SW 1271 (cell line): ENCODE measurements around the gene BCAN.
"Not testable (repeated sequence)": the region's sequence is repeated elsewhere in the genome, so short reads cannot be mapped to it uniquely, and the experiment has no call there.

Experiments
- DNase-seq, 2 experiments: peaks; one replicate each; lab custom pipeline; 2025; lab: John Stamatoyannopoulos, UW

The BCAN gene, protein sequence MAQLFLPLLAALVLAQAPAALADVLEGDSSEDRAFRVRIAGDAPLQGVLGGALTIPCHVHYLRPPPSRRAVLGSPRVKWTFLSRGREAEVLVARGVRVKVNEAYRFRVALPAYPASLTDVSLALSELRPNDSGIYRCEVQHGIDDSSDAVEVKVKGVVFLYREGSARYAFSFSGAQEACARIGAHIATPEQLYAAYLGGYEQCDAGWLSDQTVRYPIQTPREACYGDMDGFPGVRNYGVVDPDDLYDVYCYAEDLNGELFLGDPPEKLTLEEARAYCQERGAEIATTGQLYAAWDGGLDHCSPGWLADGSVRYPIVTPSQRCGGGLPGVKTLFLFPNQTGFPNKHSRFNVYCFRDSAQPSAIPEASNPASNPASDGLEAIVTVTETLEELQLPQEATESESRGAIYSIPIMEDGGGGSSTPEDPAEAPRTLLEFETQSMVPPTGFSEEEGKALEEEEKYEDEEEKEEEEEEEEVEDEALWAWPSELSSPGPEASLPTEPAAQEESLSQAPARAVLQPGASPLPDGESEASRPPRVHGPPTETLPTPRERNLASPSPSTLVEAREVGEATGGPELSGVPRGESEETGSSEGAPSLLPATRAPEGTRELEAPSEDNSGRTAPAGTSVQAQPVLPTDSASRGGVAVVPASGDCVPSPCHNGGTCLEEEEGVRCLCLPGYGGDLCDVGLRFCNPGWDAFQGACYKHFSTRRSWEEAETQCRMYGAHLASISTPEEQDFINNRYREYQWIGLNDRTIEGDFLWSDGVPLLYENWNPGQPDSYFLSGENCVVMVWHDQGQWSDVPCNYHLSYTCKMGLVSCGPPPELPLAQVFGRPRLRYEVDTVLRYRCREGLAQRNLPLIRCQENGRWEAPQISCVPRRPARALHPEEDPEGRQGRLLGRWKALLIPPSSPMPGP

DNA sequence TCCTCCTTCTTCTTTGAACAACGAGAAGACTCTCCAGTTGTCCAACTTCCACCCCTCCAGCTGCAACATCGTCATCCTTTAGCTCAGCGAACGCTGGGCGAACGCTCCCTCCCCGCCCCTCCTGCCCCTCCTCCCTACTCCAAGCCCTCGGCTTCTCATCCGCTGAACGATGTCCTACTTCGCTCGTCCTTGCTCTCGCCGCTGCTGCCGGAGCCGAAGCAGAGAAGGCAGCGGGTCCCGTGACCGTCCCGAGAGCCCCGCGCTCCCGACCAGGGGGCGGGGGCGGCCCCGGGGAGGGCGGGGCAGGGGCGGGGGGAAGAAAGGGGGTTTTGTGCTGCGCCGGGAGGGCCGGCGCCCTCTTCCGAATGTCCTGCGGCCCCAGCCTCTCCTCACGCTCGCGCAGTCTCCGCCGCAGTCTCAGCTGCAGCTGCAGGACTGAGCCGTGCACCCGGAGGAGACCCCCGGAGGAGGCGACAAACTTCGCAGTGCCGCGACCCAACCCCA, at the start of gene BCAN:
Gene BCAN, plus strand, starts transcription at position 357 of the 504 bp plus-strand sequence. CDS start 3,938 bp downstream, outside the sequence.
- no peak for DNase-seq

DNA sequence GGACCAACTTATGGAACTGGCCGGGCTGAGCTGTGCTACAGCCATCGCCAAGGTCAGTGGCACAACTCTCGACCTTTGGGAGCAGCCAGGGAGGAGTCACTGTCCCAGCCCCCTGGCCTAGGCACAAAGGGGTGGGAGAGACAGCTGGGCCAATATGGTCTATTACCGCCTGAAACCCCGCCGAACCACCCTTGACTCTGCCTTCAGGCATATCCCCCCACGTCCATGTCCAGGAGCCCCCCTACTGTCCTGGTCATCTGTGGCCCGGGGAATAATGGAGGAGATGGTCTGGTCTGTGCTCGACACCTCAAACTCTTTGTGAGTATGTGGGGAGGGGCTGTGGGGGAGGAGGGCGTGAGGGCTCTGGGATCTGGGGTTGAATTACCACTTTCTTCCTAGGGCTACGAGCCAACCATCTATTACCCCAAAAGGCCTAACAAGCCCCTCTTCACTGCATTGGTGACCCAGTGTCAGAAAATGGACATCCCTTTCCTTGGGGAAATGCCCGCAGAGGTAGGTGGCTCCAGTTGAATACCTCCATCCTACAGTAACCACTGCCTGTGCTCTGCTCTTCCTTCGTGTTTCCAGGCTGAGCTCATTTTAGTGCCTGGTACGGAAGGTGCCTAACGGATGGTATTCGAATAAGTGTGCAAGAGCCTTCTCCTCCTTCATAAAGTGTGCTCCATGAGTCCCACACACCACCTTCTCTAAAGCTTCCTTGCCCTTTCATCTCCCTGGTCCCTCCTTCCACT, 49.6 kb upstream of the BCAN start:
- DNase-seq: no peak

DNA sequence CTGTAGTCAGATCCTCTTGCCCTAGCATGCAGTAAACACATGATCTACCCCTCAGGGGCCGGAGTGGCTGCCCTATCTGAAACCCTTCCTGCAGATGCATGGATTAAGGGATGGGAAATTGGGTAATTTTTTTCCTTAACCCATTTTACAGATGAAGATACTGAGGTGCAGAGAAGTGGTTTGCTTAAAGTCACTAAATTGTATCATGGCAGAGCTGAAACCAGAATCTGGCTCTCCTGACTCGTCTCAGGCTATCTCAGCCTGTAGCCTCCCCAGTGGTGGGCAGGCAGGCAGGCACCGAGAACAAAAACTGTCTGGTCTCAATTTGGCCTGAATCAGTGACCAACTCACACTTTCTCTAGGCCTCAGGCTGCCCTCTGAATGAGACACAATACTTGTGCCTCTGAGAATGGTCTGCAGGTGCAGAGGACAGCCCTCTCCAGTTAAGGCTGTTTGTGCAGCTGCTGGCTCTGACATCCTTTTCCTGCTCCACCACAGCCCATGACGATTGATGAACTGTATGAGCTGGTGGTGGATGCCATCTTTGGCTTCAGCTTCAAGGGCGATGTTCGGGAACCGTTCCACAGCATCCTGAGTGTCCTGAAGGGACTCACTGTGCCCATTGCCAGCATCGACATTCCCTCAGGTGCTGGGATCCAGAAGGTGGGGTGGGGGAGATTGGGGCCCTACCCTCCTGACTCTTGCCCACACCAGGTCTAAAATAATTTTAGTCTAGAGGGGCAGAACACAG, 48.8 kb upstream of the BCAN start:
- no peak for DNase-seq

DNA sequence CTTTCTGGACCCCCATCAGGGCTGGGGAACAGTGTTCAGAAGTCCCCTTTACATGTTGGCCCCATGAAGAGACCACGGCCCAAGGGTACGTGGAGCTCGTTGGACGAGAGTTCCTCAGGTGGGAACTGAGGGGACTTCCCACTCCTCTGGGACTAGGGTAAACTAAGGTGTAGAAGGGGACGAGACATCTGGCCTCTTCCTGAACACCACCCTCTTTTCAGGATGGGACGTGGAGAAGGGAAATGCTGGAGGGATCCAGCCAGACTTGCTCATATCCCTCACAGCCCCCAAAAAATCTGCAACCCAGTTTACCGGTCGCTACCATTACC, 48.3 kb upstream of the BCAN start:
- DNase-seq: no peak

DNA sequence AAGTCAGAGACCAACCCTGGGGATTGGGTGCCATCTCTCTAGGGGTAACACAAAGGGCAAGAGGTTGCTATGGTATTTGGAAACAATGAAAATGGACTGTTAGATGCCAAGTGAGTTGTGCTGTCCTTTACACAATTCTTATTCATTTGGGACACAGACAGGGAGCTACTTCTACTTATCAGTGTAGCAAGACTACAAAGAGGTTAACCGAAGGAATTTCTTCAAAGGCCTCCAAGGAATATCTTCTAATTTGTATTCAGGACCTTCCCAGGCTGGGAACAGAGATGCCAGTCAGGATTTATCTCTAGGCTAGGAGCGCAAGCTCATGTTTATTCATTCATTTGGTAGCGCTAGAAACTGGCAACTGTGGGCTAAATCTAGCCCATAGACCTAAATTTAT, 47.7 kb upstream of the BCAN start:
- no peak for DNase-seq

DNA sequence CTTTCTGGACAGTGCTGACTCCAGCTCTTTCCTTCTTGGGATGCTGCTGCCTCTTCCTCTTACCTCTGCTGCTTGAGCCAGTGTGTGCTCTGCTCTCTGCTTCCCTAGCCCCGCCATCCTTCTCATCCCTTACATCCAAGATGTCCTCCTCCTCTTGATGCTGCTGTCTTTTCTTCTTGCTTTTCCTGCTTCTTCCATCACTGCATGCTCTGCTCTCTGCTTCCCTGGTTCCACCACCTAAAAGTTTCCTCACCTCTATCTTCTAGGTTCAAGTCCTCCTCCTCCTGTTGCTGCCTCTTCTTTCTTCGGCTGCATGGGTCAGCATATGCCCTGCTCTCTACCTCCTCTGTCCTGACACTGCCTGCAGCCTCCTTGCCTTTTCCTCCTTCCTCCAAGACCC, 46.9 kb upstream of the BCAN start:
- DNase-seq: no peak

DNA sequence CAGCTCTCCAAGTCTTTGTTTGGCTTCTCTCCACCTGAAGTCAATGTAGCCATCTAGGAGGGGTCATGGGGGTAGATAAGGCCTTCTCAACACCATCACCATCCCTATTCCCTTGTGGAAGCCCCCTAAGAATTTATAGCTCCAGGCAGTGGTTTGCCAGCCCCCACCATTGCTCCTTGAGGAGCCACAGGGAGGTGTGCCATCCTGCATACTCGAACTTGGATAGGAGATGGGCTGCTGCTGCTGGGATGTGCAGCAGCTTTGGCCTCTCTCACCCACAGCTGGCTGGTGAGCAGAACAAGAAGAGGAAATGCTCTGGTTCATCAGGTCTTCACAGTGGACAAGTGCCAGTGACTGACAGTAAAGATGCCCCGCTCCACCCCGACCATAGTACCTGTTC, 45.5 kb upstream of the BCAN start:
- no peak for DNase-seq

DNA sequence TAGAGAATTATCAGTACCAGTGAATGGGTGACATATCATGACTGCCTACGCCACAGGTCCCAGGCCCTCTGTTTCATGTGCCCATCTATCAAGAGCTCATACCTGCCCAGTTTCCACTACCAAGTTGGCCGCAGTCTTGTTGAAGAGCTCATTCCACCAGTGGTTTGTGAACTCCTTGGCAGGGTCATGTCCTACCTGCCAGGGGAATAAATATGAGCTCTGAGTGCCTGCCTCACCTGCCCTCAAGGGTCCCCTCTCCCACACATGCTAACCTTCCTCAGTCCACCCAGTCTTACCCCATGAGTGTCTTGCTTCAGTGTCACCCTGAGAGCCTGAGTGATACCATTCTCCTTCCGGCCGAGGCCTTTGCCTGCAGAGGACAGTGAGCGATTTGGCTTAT, 43.8 kb upstream of the BCAN start:
- no peak for DNase-seq

DNA sequence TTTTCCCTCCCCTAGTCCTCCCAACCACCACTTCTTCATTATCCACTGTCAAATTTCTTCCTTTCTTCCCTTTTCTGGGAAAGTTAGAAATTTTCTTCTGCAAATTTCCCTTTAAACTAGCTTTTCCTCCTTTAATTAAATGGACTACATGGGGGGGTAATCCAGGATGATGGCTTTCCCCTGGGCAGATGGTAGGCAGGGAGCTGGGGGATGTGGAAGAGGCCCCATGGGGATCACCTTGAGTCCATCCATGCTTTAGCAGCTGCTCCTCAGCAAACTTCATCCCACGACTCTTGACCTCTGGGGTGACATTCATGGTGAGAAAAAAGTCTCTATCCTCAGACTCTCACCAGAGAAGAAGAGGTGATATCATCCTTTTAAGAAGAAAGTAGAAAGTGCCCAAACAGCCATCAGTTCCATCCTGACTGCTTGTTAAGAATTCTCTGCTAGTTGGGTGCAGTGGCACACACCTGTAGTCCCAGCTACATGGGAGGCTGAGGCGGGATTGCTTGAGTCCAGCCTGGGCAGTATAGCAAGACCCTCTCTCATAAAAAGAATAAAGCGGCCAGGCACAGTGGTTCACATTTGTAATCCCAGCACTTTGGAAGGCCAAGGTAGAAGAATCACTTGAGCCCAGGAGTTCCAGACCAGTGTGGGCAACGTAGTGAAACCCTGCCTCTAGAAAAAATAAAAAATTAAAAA, 43.0 kb upstream of the BCAN start:
- no peak for DNase-seq

DNA sequence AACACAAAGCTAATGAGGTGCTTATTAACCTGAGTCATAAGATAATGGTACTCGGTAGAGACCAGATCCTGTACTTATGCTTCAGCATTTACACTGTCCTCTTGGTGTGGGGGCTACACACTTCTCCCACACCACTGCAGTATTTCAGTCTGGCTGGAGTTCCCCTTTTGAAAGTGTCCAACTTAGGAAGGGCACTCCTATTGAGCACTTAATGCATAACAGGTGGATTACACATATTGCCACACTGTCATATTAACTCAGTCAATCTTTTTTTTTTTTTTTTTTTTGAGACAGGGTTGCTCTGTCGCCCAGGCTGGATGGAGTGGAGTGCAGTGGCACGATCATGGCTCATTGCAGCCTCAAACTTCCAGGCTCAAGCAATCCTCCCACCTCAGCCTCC, 42.1 kb upstream of the BCAN start:
- DNase-seq: peak in 1 of 2 experiments; percentile 13

DNA sequence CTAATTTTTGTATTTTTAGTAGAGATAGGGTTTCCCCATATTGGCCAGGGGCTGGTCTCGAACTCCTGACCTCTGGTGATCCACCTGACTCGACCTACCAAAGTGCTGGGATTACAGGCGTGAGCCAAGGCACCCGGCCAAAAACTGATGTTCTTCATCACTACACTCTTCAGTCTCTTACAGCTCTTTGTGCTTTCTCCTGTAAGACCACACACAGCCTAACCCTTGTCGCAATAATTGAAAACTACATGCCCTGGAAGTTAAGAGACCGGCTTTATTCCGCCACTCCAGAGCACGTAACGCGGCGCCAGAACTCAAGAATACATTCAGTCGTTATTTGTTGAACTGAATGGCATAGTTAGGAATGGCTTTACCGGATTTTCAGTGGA, 41.2 kb upstream of the BCAN start:
- DNase-seq: no peak

DNA sequence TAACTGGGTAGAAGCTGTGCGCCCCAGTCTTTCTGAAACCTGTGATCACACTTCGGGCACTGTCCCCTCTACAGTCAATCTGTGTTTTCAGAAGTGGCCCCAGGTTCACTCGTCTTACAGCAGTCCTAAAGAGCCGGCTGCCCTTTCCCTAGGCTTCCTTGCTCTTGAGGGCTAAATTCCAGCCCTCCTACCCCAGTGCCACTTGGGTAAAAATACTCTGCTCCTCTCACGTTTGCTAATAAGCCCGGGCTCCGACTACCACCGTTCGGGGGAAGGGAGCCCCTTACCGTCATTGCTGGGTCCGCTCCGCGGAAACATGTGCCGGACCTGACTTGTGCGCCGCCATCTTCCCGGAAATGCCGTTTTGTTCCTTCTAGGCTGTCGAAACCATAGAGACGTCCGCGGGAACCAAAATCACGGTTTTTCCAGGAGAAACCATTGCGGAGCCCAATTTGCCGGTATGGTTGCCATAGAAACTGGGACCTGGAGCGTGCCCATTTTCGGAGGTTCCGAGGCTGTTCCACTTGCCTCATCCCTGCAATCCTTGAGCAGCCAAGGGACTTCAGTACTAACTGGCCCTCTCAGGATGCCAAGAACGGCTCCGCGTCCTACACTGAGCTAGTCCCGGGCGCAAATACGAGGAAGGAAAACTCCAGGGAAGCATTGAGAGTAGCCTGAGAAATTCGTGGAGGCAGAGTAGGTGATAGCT, 40.6 kb upstream of the BCAN start, which contains the start of gene GPATCH4:
Gene GPATCH4, minus strand, starts transcription at position 358 of the 709 bp plus-strand sequence.
- DNase-seq: peak; percentile 57 to 72

DNA sequence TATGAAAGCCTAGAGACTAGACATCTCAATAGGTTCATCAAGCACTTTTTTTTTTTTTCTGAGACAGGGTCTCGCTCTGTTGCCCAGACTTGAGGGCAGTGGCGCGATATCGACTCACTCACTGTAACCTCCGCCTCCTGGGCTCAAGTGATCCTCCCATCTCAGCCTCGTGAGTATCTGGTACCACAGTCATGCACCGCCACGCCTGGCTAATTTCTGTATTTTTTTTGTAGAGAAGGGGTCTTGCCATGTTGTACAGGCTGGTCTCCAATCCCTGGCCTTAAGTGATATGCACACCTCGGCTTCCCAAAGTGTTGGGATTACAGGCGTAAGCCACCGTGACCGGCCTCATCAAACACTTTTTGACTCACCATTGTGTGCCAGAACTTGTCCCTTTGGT, 40.0 kb upstream of the BCAN start:
- DNase-seq: no peak

DNA sequence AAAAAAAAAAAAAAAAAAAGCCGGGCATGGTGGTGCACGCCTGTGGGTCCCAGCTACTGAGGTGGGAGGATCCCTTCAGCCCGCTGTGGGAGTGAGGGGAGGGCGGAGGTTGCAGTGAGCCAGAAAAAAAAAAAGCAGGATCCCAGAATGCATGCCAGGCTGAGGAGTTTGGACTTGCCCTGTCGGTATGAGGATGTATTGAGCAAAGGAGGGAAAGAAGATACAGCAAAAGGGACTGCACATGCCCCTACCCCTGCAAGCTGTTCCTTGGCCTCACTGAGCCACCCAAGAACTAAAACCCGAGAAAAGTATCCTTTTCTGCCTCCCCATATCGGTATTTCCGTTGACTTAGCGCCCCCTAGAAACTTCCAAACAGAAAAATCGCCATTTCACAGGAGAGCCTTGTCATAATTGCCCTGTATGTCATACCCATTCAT, 39.3 kb upstream of the BCAN start:
- peak in 1 of 2 experiments; percentile 7 for DNase-seq

DNA sequence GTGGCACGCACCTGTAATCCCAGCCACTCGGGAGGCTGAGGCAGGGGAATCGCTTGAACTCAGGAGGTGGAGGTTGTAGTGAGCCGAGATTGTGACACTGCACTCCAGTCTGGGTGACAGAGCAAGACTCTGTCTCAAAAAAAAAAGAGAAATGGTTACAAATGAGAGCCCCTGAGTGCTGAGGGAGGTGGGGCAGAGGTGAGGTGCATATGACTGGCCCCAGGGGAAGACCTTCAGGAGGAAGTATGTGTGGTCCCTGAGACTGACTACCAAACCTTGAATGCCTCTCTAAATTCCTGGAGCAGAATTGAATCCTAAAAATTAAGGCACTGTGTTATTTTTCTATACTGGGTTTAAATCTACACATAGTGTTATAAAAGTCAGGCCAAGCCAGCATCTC, 34.6 kb upstream of the BCAN start:
- not testable (repeated sequence) for DNase-seq

DNA sequence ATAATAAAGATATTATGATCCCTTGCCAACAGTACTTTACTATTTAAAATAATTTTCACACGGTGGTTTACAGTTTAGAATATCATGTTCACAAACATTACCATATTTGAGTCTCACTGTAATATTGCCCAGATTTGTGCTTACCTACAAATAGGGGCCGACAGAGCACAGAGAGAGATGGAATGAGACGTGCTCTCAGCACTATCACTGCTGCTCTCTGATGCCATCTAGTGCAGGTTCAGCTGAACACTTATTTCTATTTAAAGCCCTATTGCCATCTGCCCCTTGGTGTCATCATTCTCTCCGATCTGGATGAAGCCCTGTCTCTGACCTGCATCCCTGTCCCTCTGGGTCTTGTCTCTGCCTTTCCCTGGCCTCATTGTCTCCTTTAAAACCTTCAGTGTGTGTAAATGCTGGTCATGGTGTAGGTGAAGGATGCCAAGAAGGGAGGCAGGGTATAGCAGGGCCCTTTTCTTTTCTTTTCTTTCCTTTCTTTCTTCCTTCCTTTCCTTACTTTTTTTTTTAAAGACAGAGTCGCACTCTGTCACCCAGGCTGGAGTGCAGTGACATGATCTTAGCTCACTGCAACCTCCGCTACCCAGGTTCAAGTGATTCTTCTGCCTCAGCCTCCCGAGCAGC, 33.8 kb upstream of the BCAN start:
- DNase-seq: peak in 1 of 2 experiments; percentile 66

DNA sequence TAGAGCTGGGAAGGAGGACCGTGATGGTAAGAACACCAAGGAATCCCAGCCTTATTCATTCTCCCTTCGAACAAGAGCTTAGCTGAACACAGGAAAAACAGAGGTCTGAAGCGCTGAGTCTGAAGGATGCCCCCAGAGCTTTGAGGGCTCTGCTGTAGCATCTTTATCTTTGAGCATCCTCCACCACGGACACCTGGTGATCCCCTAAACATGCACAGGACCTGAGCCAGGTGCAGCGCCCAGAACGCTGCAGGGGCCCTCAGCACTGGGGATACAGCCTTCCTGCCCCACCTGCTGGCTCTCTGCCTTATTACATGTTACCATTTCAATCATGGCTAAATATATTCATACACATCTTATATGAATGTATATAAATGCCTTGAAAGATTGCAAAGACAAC, 32.9 kb upstream of the BCAN start:
- DNase-seq: peak in 1 of 2 experiments; percentile 15

DNA sequence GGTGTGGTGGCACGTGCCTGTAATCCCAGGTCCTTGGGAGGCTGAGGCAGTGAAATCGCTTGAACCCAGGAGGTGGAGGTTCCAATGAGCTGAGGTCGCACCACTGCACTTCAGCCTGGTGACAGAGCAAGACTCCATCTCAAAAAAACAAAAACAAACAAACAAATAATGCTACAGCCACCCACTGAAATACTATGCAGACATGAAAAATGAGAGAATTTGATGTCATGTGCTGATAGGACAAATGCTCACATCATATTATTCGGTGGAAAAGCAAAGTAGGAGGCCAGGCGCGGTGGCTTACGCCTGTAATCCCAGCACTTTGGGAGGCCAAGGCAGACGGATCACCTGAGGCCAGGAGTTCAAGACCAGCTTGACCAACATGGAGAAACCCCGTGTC, 31.8 kb upstream of the BCAN start:
- not testable (repeated sequence) for DNase-seq

DNA sequence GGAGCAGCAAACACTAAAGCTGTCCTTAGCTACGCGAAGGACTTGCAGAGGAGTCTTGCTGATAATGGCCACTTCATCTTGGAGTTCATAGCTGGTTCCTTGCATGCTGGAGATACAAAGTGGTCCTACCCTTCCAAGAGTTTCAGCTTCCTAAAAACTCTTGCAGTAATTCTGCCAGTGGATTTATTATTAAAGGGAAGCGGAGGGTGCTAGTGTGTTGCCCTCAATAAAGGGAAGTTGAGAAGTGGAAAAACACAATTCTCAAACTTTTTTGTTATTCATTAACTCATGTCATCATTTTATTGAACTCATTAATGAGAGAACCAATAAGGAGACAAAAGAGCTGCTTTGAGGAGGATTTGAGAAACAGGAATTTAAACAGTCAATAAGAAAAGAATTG, 29.3 kb upstream of the BCAN start:
- no peak for DNase-seq

DNA sequence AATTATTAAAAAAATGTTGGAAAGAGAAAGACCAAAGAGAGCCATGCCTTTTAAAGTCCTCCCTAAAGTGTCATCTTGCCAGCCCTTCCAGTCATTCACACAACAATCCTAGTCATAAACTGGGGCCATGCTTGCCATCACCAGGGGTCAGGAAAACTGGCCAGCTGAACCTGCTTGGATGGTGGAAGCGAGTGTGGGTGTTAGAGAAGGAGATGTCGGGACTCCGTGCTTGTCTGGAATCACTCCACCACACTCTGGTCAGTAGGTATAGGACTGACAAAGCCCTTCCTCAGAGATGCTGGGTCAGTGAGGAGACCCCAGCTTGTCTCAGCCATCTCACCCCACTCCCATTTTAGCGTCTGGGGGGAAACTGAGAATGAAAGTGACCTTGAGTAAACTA, 26.0 kb upstream of the BCAN start:
- DNase-seq: no peak
